SK-N-DZ (cell line): ENCODE results near the gene SREBF2. TPM values are rescaled to one million over a fixed set of nuclear protein-coding genes. Genes with fewer than 3 reads are reported as not detected.

Source experiments
- DNase-seq: peaks from one replicate; pipeline ENCODE4 v3.0.0-alpha.2; 2015; ENCODE audit warnings: low spot score
- polyA plus RNA-seq, 2 experiments: library from polyadenylated mRNA; depleted of rRNA; stranded (reverse); fragments of >200 nt; gene quantifications; 2 replicates each; pipeline ENCODE4 v1.2.3, GENCODE V29; 2014

SREBF2 gene
- polyA plus RNA-seq (2014; cell fraction: cytosol; rRNA removed): 118 and 140 TPM in 2 replicates
- polyA plus RNA-seq (2014; cell fraction: nucleus; rRNA removed): 116 and 149 TPM in 2 replicates

GRCh38 chr22:41832553-41833368 is at the start of gene SREBF2:
Gene SREBF2 (plus strand): TSS chr22:41833105. CDS start chr22:41833271, 166 bp downstream.
- DNase-seq: peak; percentile 100

GRCh38 chr22:41787331-41787730 is 45.6 kb upstream of the SREBF2 start:
- no peak for DNase-seq

- no peak for DNase-seq
These were observed 39.0 kb upstream of the SREBF2 start for GRCh38 chr22:41793871-41794270.

GRCh38 chr22:41798736-41799135 is 34.2 kb upstream of the SREBF2 start:
- DNase-seq: no peak

- peak; percentile 40 for DNase-seq
These were observed 33.2 kb upstream of the SREBF2 start for GRCh38 chr22:41799486-41800347.

GRCh38 chr22:41800348-41801146 is 32.4 kb upstream of the SREBF2 start, which contains the start of gene CCDC134:
Gene CCDC134 (plus strand): TSS chr22:41800679. CDS start chr22:41808891, 8,212 bp downstream.
- DNase-seq: peak; percentile 86

GRCh38 chr22:41801147-41801819 is 31.6 kb upstream of the SREBF2 start:
- no peak for DNase-seq

- DNase-seq: no peak
These were observed 31.0 kb upstream of the SREBF2 start for GRCh38 chr22:41801886-41802285.

- DNase-seq: no peak
These were observed 27.3 kb upstream of the SREBF2 start for GRCh38 chr22:41805639-41806038.

- no peak for DNase-seq
These were observed 24.5 kb upstream of the SREBF2 start for GRCh38 chr22:41808400-41808799.

GRCh38 chr22:41810022-41810421 is 22.9 kb upstream of the SREBF2 start:
- no peak for DNase-seq

- DNase-seq: no peak
These were observed 19.9 kb upstream of the SREBF2 start for GRCh38 chr22:41812805-41813545.

- DNase-seq: no peak
These were observed 19.0 kb upstream of the SREBF2 start for GRCh38 chr22:41813726-41814410.

- no peak for DNase-seq
These were observed 17.2 kb upstream of the SREBF2 start for GRCh38 chr22:41815716-41816115.

- no peak for DNase-seq
These were observed 16.7 kb upstream of the SREBF2 start for GRCh38 chr22:41816241-41816640.

- no peak for DNase-seq
These were observed 16.0 kb upstream of the SREBF2 start for GRCh38 chr22:41816871-41817270.

GRCh38 chr22:41818011-41818410 is 14.9 kb upstream of the SREBF2 start:
- DNase-seq: no peak

GRCh38 chr22:41818596-41818995 is 14.3 kb upstream of the SREBF2 start:
- DNase-seq: no peak

GRCh38 chr22:41819257-41819656 is 13.6 kb upstream of the SREBF2 start:
- no peak for DNase-seq

GRCh38 chr22:41820447-41820846 is 12.5 kb upstream of the SREBF2 start:
- no peak for DNase-seq
